HuH-7 (cell line): ENCODE results near the gene MITF.

Experiments used
- DNase-seq: peaks from one replicate; pipeline ENCODE4 v3.0.0; 2011; ENCODE audit warnings: low spot score

Gene MITF

GRCh38 chr3:69761896-69762767 lies 22.9 kb downstream of the MITF start:
- DNase-seq: no peak

DNA sequence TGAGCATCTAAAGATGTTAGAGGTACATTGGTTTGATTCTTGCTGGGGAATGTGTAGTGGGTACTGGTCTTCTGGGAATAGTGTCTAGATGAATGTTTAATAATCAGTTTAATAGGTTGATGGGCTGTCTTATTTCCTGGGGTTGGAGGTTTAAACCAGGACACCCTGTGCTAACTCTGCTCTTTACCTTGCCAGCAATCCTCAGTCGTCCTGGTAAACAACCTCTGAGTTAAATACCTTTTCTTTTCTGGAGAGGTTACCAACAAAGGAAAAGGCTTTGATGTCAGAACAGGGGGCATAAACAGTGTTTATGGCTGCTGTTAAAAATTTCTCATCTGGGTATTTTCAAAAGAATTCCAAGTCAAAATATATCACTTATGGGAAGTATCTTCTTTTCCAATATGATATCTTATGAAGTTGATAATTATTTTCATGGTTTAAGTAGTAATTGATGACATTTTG lies 23.5 kb downstream of the MITF start:
- no peak for DNase-seq

DNA sequence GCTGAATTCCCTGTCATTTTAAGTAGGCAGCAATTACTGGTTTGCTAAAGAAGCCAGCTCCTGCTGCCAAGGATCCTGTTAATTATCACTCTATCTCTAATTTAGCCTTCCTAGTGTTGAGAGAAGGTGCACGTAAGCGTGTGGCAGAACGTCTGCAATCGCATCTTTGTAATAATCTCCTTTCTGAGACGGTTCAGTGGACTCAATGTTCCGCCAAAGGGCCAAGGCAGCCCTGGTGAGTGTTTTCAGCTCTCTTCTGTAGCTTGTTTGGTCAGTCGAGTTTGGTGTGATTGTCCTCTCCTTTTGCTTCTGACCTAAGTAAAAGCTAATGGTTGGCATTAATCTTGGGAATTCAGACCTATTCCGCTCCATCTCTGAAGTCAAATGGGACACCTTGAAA lies 24.2 kb downstream of the MITF start:
- no peak for DNase-seq

GRCh38 chr3:69764121-69764741 lies 25.0 kb downstream of the MITF start:
- DNase-seq: no peak

- DNase-seq: no peak
Measured at GRCh38 chr3:69764861-69765260, 25.6 kb downstream of the MITF start.

- no peak for DNase-seq
Measured at GRCh38 chr3:69766638-69767037, 27.4 kb downstream of the MITF start.

DNA sequence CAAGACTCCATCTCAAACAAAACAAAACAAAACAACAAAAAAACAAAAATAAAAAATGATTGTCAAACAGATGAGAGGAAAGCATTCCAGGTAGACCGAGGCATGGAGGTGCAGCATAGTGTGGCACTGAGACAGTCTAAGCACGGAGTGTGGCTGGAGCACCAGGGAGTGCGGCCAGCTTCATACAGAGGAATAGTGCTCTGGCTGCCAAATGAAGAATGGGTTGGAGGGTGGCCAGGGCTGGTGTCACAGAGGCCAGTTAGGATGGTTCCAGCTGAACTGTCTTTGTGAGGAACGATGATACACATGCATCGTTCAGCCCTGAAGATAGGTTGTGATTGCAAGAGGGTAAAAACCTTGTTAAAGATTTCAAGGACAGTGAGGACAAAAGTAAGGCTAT lies 28.3 kb downstream of the MITF start:
- DNase-seq: no peak

GRCh38 chr3:69768438-69768837 lies 29.2 kb downstream of the MITF start:
- DNase-seq: no peak

GRCh38 chr3:69770219-69770618 lies 31.0 kb downstream of the MITF start:
- no peak for DNase-seq

GRCh38 chr3:69770976-69771634 lies 31.8 kb downstream of the MITF start:
- no peak for DNase-seq

GRCh38 chr3:69772152-69772867 lies 33.0 kb downstream of the MITF start:
- no peak for DNase-seq

GRCh38 chr3:69774029-69774428 lies 34.8 kb downstream of the MITF start:
- DNase-seq: no peak

DNA sequence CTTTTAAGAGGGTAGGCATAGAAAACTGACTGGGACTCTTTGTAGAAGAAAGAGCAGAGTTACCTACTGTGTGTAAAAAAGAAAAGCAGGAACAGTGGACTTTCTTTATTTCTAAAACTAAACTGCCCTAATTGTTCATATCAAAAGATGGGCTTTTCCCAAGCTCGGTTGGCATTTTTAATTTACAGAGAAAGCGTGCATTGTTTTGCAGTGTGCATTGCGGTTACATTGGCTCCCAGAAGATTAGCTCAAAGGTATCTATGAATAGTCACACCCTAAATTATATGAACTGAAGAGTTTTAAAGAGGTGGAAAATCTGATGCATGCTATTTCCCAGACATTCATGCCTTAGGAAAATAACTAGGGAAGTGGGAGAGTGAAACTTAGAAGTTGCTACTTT lies 36.5 kb downstream of the MITF start:
- DNase-seq: no peak

GRCh38 chr3:69776289-69776688 lies 37.0 kb downstream of the MITF start:
- no peak for DNase-seq

GRCh38 chr3:69776920-69777581 lies 37.8 kb downstream of the MITF start:
- no peak for DNase-seq

DNA sequence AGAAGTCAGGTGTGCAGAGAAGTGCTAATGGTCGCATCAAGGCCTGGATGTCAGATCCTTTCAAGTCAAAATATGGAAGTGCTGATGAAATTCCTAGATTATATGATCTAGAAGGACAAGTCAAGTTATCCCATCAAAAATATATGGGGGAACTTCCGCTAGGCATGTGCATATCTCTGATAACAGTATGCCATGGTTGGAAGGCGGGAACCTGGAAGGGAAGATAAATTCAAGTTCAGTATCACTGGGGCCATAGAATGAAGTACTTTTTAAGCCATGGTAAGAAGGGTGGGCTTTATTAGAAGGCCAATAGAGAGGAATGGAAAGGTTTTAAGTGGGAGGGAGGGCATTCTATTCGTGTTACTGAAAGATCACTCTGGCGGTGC lies 38.3 kb downstream of the MITF start:
- no peak for DNase-seq

- DNase-seq: no peak
Measured at GRCh38 chr3:69781593-69781992, 42.3 kb downstream of the MITF start.

DNA sequence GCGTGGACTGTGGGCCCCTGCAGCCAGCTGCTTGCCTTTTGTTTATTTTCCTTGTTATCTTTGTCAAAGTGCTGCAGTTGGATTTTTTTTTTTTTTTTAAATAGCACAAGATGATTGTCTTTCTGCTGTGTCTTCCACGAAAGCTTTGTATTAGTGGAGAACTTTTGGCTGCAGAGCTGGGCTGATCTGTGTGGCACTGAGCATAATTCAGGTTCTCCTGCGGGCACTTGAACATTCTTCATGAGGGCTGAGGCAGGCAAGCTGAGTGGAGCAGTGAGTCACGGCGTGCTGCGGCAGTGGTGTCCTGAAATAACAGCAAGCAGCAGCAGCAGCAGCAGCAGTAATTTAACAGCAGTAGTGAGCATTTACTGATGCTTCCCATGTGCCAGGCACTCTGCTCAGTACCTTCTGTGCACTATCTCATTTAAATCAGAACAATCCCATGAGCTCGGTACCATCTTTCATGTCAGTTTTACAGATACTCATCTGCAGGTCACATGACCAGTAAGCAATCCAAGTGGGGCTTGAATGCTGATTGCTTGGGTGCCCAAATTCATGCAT lies 45.8 kb downstream of the MITF start:
- no peak for DNase-seq

DNA sequence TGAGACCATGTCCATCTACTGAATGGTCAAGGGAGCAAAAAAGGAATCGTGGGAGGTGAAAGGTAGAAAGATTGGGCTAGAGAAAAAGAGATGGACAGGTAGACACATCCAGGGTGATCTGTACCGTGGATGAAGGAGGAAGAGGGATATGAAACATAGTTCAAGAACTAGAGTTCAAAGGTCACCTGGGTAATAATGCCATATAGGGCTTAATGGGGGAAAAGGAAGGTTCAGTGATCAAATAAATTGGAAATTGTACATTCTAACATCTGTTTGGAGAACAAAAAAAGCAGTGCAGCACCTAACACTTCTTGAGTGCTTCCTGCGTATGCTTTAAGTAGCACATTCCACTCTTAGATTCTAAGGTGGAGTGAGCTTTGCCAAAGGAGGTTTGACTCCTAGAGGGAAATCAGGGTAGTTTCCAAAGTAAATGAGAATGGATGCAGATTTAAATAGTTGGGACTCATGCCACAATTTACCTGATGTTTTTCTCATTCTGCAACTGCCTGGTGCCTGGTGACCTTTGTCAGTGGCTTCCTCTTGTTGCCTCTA lies 46.6 kb downstream of the MITF start:
- no peak for DNase-seq

- DNase-seq: no peak
Measured at GRCh38 chr3:69786854-69787253, 47.6 kb downstream of the MITF start.
